ENCODE data around the gene KCNN1.
"Not testable (repeated sequence)": the region's sequence is repeated elsewhere in the genome, so short reads cannot be mapped to it uniquely, and the experiment has no call there.

DNA sequence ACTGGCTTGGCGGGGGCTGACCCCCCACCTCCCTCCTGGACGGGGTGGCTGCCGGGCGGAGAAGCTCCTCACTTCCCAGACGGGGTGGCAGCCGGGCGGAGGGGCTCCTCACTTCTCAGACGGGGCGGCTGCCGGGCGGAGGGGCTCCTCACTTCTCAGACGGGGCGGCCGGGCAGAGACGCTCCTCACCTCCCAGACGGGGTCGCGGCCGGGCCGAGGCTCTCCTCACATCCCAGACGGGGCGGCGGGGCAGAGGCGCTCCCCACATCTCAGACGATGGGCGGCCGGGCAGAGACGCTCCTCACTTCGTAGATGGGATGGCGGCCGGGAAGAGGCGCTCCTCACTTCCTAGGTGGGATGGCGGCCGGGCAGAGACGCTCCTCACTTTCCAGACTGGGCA is 38.8 kb downstream of the KCNN1 start:
- not testable (repeated sequence) for TF ChIP-seq ZFX (IDR thresholded peaks at IDR 0.05; ENCODE audit: borderline replicate concordance)
- TF ChIP-seq, protein P1, sequence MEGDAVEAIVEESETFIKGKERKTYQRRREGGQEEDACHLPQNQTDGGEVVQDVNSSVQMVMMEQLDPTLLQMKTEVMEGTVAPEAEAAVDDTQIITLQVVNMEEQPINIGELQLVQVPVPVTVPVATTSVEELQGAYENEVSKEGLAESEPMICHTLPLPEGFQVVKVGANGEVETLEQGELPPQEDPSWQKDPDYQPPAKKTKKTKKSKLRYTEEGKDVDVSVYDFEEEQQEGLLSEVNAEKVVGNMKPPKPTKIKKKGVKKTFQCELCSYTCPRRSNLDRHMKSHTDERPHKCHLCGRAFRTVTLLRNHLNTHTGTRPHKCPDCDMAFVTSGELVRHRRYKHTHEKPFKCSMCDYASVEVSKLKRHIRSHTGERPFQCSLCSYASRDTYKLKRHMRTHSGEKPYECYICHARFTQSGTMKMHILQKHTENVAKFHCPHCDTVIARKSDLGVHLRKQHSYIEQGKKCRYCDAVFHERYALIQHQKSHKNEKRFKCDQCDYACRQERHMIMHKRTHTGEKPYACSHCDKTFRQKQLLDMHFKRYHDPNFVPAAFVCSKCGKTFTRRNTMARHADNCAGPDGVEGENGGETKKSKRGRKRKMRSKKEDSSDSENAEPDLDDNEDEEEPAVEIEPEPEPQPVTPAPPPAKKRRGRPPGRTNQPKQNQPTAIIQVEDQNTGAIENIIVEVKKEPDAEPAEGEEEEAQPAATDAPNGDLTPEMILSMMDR (IDR thresholded peaks at IDR 0.05): not testable (repeated sequence)
